Panc1 (cell line): ENCODE results near the gene ACMSD. TPM values are rescaled to one million over a fixed set of nuclear protein-coding genes. Genes with fewer than 3 reads are reported as not detected.

Experiments
- ATAC-seq: fragments of 200-7000 bp; cut with Tn5 transposase; 2 replicates; pipeline ENCODE4 v1.9.1; 2020; ENCODE audit warnings: mild to moderate bottlenecking, moderate library complexity
- BruUV-seq: library from RNA; stranded (reverse); fragments of 400-500 nt; replicated peaks from 2 replicates; lab custom pipeline; 2021; lab: Mats Ljungman, UMichigan
- CTCF ChIA-PET: fragments of 300-600 bp; sonication (Branson Sonifier 250); formaldehyde crosslinking; loops from one replicate; lab custom pipeline; 2022; ENCODE audit warnings: antibody characterized with exemption; lab: Charles Lee
- POLR2A ChIA-PET: fragments of 300-600 bp; sonication (Branson Sonifier 250); formaldehyde crosslinking; loops from one replicate; lab custom pipeline; 2022; ENCODE audit warnings: antibody characterized with exemption; lab: Charles Lee
- DNase-seq: peaks from one replicate; pipeline ENCODE4 v3.0.0-alpha.2; 2010; ENCODE audit warnings: low read depth, low spot score
- H3K27ac ChIP-seq: 2 replicates; pipeline ENCODE4 v1.5.1; 2011; ENCODE audit warnings: mild to moderate bottlenecking, low read length, inconsistent platforms
- H3K27me3 ChIP-seq: fragments of 200-500 bp; sonication (Bioruptor generic); 2 replicates; pipeline ENCODE4 v1.6.0; 2014; ENCODE audit warnings: low read length, inconsistent platforms; ENCODE audit not compliant: control insufficient read depth, insufficient read depth
- H3K36me3 ChIP-seq: fragments of 200-500 bp; sonication (Bioruptor generic); 2 replicates; pipeline ENCODE4 v1.5.1; 2014; ENCODE audit warnings: inconsistent platforms, mild to moderate bottlenecking, low read length, moderate library complexity; ENCODE audit not compliant: control insufficient read depth, insufficient read depth
- H3K4me1 ChIP-seq: 2 replicates; pipeline ENCODE4 v1.5.1; 2011; ENCODE audit warnings: inconsistent platforms, mild to moderate bottlenecking, low read length, moderate library complexity; ENCODE audit not compliant: control insufficient read depth, insufficient read depth
- H3K4me3 ChIP-seq, 2 experiments: 2 replicates each; pipeline ENCODE4 v1.5.1; 2011 to 2012; ENCODE audit warnings: low read depth in 2 of 2, low read length in 2 of 2, mild to moderate bottlenecking in 2 of 2, inconsistent platforms in 1 of 2, moderate library complexity in 1 of 2
- H3K9me3 ChIP-seq: fragments of 200-500 bp; sonication (Bioruptor generic); 2 replicates; pipeline ENCODE4 v1.5.1; 2014; ENCODE audit warnings: low read depth, mild to moderate bottlenecking, inconsistent platforms, low read length, moderate library complexity; ENCODE audit not compliant: control insufficient read depth, insufficient read depth
- POLR2AphosphoS5 ChIP-seq: IDR thresholded peaks from 2 replicates; pipeline ENCODE4 v1.6.1; 2012; ENCODE audit warnings: mild to moderate bottlenecking, low read depth, low read length, moderate library complexity
- SIN3A ChIP-seq: IDR thresholded peaks from 2 replicates; pipeline ENCODE4 v1.6.1; 2012; ENCODE audit warnings: low read depth, mild to moderate bottlenecking, low read length, moderate library complexity, borderline replicate concordance; ENCODE audit not compliant: insufficient read depth
- TCF7L2 ChIP-seq: IDR thresholded peaks from 2 replicates; pipeline ENCODE4 v1.6.1; 2011; ENCODE audit warnings: mild to moderate bottlenecking, low read depth, low read length, inconsistent platforms
- in situ Hi-C: cut with HindIII; loops from 2 replicates; pipeline ENCODE4 v1.10.0; 2016; ENCODE audit warnings: low sequenced_read_pairs, low pct_unique_long_range_greater_than_20kb
- intact Hi-C: fragments of 100-400 bp; cut with micrococcal nuclease; formaldehyde crosslinking; loops from one replicate; pipeline ENCODE4 v1.10.0; 2022; ENCODE audit not compliant: unreplicated experiment
- total RNA-seq: library from RNA; stranded (reverse); gene quantifications from one replicate; pipeline ENCODE4 v1.2.1, GENCODE V29; 2021; ENCODE audit not compliant: unreplicated experiment
- TF ChIP-seq, protein P1 (sequence below), 2 experiments: IDR thresholded peaks; 2 replicates each; pipeline ENCODE4 v1.6.1; 2011 to 2012; ENCODE audit warnings: low read depth in 2 of 2, control low read depth in 1 of 2, low read length in 1 of 2, mild to moderate bottlenecking in 1 of 2, moderate library complexity in 1 of 2; ENCODE audit not compliant: insufficient read depth in 1 of 2
- TF ChIP-seq, protein P2 (sequence below): fragments of 450-650 bp; IDR thresholded peaks from 2 replicates; pipeline ENCODE4 v1.5.1; 2017; ENCODE audit warnings: mild to moderate bottlenecking

Gene ACMSD
- total RNA-seq, 1 experiment from 2014 or later: not detected

DNA sequence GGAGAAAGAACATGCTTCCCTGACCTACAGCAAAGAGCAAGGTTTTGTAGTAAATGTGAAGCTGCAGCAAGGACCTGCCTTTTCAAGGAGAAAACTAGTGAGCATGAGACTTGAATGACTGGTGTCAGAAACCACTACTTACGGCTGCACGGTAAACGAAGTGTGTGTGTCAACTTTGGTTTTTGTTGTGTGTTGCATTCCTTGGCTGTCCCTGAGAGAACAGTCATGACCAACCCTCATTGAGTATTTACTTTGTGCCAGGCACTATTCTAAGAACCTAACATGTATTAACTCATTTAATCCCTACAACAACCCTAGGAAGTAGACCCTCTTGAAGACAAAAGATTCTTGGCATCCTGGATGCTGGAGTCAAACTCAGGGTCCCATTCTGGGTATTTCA, 22.8 kb downstream of the ACMSD start:
- CTCF ChIA-PET: no interaction called here
- POLR2A ChIA-PET: no interaction called here
- in situ Hi-C loops (no loop called here), intact Hi-C loops (no loop called here)
- TF ChIP-seq TCF7L2 (no peak), POLR2AphosphoS5 (no peak), SIN3A (no peak)
- TF ChIP-seq, protein P1, sequence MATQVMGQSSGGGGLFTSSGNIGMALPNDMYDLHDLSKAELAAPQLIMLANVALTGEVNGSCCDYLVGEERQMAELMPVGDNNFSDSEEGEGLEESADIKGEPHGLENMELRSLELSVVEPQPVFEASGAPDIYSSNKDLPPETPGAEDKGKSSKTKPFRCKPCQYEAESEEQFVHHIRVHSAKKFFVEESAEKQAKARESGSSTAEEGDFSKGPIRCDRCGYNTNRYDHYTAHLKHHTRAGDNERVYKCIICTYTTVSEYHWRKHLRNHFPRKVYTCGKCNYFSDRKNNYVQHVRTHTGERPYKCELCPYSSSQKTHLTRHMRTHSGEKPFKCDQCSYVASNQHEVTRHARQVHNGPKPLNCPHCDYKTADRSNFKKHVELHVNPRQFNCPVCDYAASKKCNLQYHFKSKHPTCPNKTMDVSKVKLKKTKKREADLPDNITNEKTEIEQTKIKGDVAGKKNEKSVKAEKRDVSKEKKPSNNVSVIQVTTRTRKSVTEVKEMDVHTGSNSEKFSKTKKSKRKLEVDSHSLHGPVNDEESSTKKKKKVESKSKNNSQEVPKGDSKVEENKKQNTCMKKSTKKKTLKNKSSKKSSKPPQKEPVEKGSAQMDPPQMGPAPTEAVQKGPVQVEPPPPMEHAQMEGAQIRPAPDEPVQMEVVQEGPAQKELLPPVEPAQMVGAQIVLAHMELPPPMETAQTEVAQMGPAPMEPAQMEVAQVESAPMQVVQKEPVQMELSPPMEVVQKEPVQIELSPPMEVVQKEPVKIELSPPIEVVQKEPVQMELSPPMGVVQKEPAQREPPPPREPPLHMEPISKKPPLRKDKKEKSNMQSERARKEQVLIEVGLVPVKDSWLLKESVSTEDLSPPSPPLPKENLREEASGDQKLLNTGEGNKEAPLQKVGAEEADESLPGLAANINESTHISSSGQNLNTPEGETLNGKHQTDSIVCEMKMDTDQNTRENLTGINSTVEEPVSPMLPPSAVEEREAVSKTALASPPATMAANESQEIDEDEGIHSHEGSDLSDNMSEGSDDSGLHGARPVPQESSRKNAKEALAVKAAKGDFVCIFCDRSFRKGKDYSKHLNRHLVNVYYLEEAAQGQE (IDR thresholded peaks at IDR 0.05; ENCODE audit: insufficient read depth in 1 of 2, low read depth in 2 of 2, low read length in 1 of 2): no peak
- TF ChIP-seq, protein P2, sequence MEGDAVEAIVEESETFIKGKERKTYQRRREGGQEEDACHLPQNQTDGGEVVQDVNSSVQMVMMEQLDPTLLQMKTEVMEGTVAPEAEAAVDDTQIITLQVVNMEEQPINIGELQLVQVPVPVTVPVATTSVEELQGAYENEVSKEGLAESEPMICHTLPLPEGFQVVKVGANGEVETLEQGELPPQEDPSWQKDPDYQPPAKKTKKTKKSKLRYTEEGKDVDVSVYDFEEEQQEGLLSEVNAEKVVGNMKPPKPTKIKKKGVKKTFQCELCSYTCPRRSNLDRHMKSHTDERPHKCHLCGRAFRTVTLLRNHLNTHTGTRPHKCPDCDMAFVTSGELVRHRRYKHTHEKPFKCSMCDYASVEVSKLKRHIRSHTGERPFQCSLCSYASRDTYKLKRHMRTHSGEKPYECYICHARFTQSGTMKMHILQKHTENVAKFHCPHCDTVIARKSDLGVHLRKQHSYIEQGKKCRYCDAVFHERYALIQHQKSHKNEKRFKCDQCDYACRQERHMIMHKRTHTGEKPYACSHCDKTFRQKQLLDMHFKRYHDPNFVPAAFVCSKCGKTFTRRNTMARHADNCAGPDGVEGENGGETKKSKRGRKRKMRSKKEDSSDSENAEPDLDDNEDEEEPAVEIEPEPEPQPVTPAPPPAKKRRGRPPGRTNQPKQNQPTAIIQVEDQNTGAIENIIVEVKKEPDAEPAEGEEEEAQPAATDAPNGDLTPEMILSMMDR: no peak
- Histone ChIP-seq H3K4me1 (no peaks in the 10 kb centered on the region), H3K9me3 (no peaks in the 10 kb centered on the region), H3K4me3 (no peak overlapping the region), H3K27ac (no peak overlapping the region), H3K36me3 (no peaks in the 10 kb centered on the region), H3K27me3 (no peaks in the 10 kb centered on the region)
- ATAC-seq: no peak
- no peak for DNase-seq
- BruUV-seq: no TSS peak

DNA sequence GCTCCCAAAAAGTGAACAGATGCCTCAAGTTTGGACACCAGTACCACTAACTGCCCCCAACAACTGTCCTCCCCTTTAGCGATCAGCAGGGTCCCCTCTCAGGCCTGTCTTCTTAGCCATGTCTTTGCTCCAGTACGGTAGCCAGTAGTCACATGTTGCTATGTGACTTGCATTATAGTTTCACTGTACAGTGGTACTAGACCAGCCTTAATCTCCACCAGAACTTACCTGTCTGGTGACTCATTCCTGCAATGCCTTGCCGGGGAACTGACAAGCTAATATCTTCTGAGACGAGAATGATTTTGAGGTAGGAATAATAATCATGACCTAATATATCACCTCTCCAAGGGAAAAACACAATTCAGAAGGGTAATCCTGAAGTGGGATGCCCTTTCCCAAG, 23.7 kb downstream of the ACMSD start:
- BruUV-seq: no TSS peak
- no peak overlapping the region for H3K4me3 ChIP-seq
- H3K9me3 ChIP-seq: no peaks in the 10 kb centered on the region
- POLR2A ChIA-PET: interaction anchor here (0.6 kb wide), 1 partner anchor 9 kb away, joined by 6 read pairs; no protein-coding TSS in a partner anchor
- no peak overlapping the region for H3K27ac ChIP-seq
- intact Hi-C loops (no loop called here), in situ Hi-C loops (no loop called here)
- no peaks in the 10 kb centered on the region for H3K36me3 ChIP-seq
- no peak for ATAC-seq
- CTCF ChIA-PET: no interaction called here
- no peaks in the 10 kb centered on the region for H3K4me1 ChIP-seq
- no peak for TF ChIP-seq POLR2AphosphoS5
- TF ChIP-seq, protein P2: no peak
- TF ChIP-seq, protein P1 (IDR thresholded peaks at IDR 0.05; ENCODE audit: insufficient read depth in 1 of 2, low read depth in 2 of 2, low read length in 1 of 2): no peak
- TF ChIP-seq TCF7L2: no peak
- no peak for TF ChIP-seq SIN3A
- no peaks in the 10 kb centered on the region for H3K27me3 ChIP-seq
- DNase-seq: no peak
